NCI-H510A treated with DMSO at 0.1 percent for 48 hours (cell line): ENCODE results near the gene FEN1.

Experiments used
- DNase-seq: peaks from one replicate; lab custom pipeline; 2025; lab: John Stamatoyannopoulos, UW

Gene FEN1

GRCh38 chr11:61792310-61793082, at the start of gene FEN1, which contains the start of gene TMEM258:
Gene FEN1 (plus strand): TSS chr11:61792911. CDS start chr11:61795362, 2,451 bp downstream.
Gene TMEM258 (minus strand): TSS chr11:61792599. CDS start chr11:61792558, 41 bp downstream.
- peak; percentile 98 for DNase-seq

- DNase-seq = no peak
These were observed 49.1 kb upstream of the FEN1 start for GRCh38 chr11:61743486-61744095.

- DNase-seq = no peak
These were observed 48.5 kb upstream of the FEN1 start for GRCh38 chr11:61744181-61744580.

- no peak for DNase-seq
These were observed 48.0 kb upstream of the FEN1 start for GRCh38 chr11:61744609-61745156.

- DNase-seq = no peak
These were observed 46.8 kb upstream of the FEN1 start for GRCh38 chr11:61745781-61746441.

- no peak for DNase-seq
These were observed 46.1 kb upstream of the FEN1 start for GRCh38 chr11:61746442-61747191.

- DNase-seq = peak; percentile 80
These were observed 45.3 kb upstream of the FEN1 start for GRCh38 chr11:61747192-61747966.

GRCh38 chr11:61747967-61748285, 44.8 kb upstream of the FEN1 start:
- no peak for DNase-seq

- DNase-seq = no peak
These were observed 43.0 kb upstream of the FEN1 start for GRCh38 chr11:61749591-61750217.

GRCh38 chr11:61750631-61751273, 42.0 kb upstream of the FEN1 start:
- no peak for DNase-seq

- DNase-seq = no peak
These were observed 41.3 kb upstream of the FEN1 start for GRCh38 chr11:61751384-61751783.

GRCh38 chr11:61752117-61752924, 40.4 kb upstream of the FEN1 start, which contains the start of gene MYRF:
Gene MYRF (plus strand): TSS chr11:61752636. CDS start chr11:61752745, 109 bp downstream.
- DNase-seq = peak; percentile 26

GRCh38 chr11:61752925-61753521, 39.7 kb upstream of the FEN1 start:
- DNase-seq = no peak

- no peak for DNase-seq
These were observed 39.0 kb upstream of the FEN1 start for GRCh38 chr11:61753672-61754071.

- no peak for DNase-seq
These were observed 37.9 kb upstream of the FEN1 start for GRCh38 chr11:61754534-61755482.

GRCh38 chr11:61756147-61756451, 36.6 kb upstream of the FEN1 start:
- DNase-seq = no peak

- no peak for DNase-seq
These were observed 36.1 kb upstream of the FEN1 start for GRCh38 chr11:61756452-61757212.
